Measurements from ENCODE around the gene ZNF839.

The ZNF839 gene

DNA sequence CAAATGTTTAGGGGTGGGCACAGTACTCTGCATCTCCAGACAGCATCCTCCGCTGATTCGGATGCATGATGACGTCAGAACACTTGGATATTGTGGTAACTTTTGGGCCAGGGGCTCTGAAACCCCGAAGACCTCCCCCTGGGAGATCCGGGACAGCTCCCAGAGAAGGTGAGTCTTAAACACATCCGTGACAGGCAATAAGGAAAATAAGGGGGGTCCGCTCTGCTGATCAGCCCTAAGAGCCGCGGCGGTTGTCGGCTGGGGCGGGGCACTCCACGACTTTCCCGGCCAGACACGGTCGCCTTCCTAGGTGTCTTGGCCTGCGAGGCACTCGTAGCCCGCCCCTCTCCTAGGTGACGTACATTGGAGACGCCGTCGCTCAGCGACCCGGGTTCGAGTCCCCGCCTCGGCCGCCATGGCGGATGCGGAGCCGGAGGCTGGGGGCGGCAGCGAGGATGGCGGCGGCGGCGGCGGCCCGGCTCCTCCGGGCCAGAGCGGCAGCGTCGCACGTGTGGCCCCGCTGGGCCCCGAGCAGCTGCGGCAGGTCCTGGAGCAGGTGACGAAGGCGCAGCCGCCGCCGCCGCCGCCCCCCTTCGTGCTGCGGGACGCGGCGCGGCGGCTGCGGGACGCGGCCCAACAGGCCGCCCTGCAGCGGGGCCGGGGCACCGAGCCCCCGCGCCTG is at the start of gene ZNF839:
Gene ZNF839, plus strand, starts transcription at position 396 of the 682 bp plus-strand sequence. Its CDS starts 20 bp downstream, at position 416.
- Mint-ChIP-seq H3K4me1 (peaks cover 36 to 68% of the 10 kb centered on the region in 2 donors), H3K36me3 (peaks cover 4 to 5% of the 10 kb centered on the region in 2 donors), H3K27ac (peak within 1 kb of the TSS; percentile 99), H3K27me3 (peaks cover 4 to 6% of the 10 kb centered on the region in 2 donors), H3K4me3 (peak within 1 kb of the TSS; percentile 94 to 98), H3K9me3 (peaks cover 0 to 2% of the 10 kb centered on the region in 2 donors)
- peak; percentile 90 for DNase-seq
- peak; percentile 76 to 82 for ATAC-seq (replicated peaks)

- H3K36me3 Mint-ChIP-seq: no peaks in the 10 kb centered on the region
- ATAC-seq (replicated peaks) (peak; percentile 51 to 64), DNase-seq (no peak)
- H3K27ac Mint-ChIP-seq: no peak overlapping the region
- peaks cover 6 to 7% of the 10 kb centered on the region in 2 donors for H3K4me1 Mint-ChIP-seq
- no peaks in the 10 kb centered on the region for H3K27me3 Mint-ChIP-seq
- no peak overlapping the region for H3K4me3 Mint-ChIP-seq
- no peaks in the 10 kb centered on the region for H3K9me3 Mint-ChIP-seq
These were observed 47.2 kb upstream of the ZNF839 start for GRCh38 chr14:102272392-102272791.

DNA sequence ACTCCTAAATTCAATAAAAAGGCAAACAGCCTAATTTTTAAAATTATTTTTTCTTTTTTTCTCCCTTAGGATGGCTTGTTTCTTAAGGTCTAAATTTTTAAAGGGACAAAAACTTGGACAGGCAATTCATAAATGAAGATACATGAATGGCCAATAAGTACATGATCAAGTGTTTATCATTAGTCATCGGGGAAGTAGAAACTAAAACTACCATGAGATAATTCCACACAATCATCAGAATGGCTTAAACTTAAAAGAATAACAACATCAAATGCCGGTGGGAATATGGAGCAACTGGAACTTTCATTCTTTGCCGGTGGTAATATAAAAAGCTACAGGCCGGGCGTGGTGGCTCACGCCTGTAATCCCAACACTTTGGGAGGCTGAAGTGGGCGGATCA is 43.7 kb upstream of the ZNF839 start:
- ATAC-seq (replicated peaks) (no peak), DNase-seq (no peak)
- H3K36me3 Mint-ChIP-seq: no peaks in the 10 kb centered on the region
- H3K27ac Mint-ChIP-seq: no peak overlapping the region
- no peaks in the 10 kb centered on the region for H3K9me3 Mint-ChIP-seq
- no peak overlapping the region for H3K4me3 Mint-ChIP-seq
- H3K27me3 Mint-ChIP-seq: no peaks in the 10 kb centered on the region
- H3K4me1 Mint-ChIP-seq: peaks cover 6 to 7% of the 10 kb centered on the region in 2 donors

GRCh38 chr14:102277874-102278630 is 41.5 kb upstream of the ZNF839 start:
- Mint-ChIP-seq H3K27ac (no peak overlapping the region), H3K27me3 (no peaks in the 10 kb centered on the region), H3K4me3 (no peak overlapping the region), H3K9me3 (no peaks in the 10 kb centered on the region), H3K4me1 (no peaks in the 10 kb centered on the region), H3K36me3 (no peaks in the 10 kb centered on the region)
- ATAC-seq (replicated peaks) (no peak), DNase-seq (no peak)

DNA sequence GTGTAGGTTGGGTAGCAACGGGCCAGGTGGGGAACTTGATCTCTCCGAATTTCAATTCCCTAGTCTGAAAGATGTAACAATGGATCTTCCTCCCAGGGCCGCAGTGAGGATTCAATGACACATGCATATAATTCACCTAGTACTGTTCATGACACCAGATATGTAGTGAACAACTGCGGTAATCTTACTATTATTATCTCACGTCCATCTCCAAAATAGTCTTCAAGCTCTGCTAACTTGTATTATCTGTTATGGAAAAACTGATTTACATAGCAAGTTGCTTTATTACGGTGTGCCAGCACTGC is 41.0 kb upstream of the ZNF839 start:
- Mint-ChIP-seq H3K4me1 (no peaks in the 10 kb centered on the region), H3K4me3 (no peak overlapping the region), H3K27ac (no peak overlapping the region), H3K9me3 (no peaks in the 10 kb centered on the region), H3K36me3 (no peaks in the 10 kb centered on the region), H3K27me3 (no peaks in the 10 kb centered on the region)
- DNase-seq (no peak), ATAC-seq (replicated peaks) (no peak)

GRCh38 chr14:102279282-102279681 is 40.3 kb upstream of the ZNF839 start:
- no peaks in the 10 kb centered on the region for H3K4me1 Mint-ChIP-seq
- H3K27ac Mint-ChIP-seq: no peak overlapping the region
- DNase-seq: no peak

GRCh38 chr14:102279688-102280348 is 39.7 kb upstream of the ZNF839 start:
- Mint-ChIP-seq H3K4me3 (no peak overlapping the region), H3K36me3 (no peaks in the 10 kb centered on the region), H3K27me3 (peaks cover 0 to 3% of the 10 kb centered on the region in 2 donors), H3K4me1 (no peaks in the 10 kb centered on the region), H3K27ac (no peak overlapping the region), H3K9me3 (no peaks in the 10 kb centered on the region)
- DNase-seq: no peak
- no peak for ATAC-seq (replicated peaks)

More at GRCh38 chr14:102279282-102279681, 40.3 kb upstream of the ZNF839 start:
- Mint-ChIP-seq H3K9me3 (no peaks in the 10 kb centered on the region), H3K27me3 (peaks cover 0 to 2% of the 10 kb centered on the region in 2 donors), H3K36me3 (no peaks in the 10 kb centered on the region), H3K4me3 (no peak overlapping the region)
- ATAC-seq (replicated peaks): no peak

DNA sequence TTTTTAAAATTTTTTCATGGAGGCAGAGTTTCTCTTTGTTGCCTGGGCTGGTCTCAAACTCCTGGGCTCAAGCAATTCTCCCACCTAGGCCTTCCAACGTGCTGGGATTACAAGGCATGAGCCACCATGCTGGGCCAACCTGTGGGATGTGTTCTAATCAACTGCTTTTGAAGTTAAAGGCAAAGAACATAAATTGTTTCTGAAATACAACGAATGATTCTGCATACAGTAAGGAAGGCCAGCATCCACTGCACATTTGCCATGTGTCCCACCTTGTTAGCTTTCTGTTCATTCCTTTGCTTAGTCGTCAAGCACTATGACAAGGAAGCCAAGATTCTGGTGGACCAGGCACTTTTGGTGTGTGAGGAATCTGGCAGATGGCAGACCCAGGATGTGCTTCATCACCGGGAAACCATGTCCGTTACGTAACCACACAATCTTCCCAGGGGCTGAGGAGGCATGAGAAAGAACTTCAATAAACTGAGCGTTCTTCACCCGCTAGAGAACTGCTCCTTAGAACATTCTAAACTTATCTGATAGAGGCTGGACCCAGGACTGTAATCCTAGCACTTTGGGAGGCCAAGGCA is 39.1 kb upstream of the ZNF839 start:
- no peak for ATAC-seq (replicated peaks)
- no peak overlapping the region for H3K4me3 Mint-ChIP-seq
- H3K4me1 Mint-ChIP-seq: no peaks in the 10 kb centered on the region
- no peak overlapping the region for H3K27ac Mint-ChIP-seq
- DNase-seq: no peak
- no peaks in the 10 kb centered on the region for H3K36me3 Mint-ChIP-seq
- H3K27me3 Mint-ChIP-seq: peaks cover 0 to 3% of the 10 kb centered on the region in 2 donors
- no peaks in the 10 kb centered on the region for H3K9me3 Mint-ChIP-seq

GRCh38 chr14:102282751-102283465 is 36.6 kb upstream of the ZNF839 start:
- no peak for ATAC-seq (replicated peaks)
- Mint-ChIP-seq H3K27ac (no peak overlapping the region), H3K4me1 (no peaks in the 10 kb centered on the region), H3K9me3 (no peaks in the 10 kb centered on the region), H3K4me3 (no peak overlapping the region), H3K27me3 (peaks cover 0 to 3% of the 10 kb centered on the region in 2 donors), H3K36me3 (no peaks in the 10 kb centered on the region)
- no peak for DNase-seq

DNA sequence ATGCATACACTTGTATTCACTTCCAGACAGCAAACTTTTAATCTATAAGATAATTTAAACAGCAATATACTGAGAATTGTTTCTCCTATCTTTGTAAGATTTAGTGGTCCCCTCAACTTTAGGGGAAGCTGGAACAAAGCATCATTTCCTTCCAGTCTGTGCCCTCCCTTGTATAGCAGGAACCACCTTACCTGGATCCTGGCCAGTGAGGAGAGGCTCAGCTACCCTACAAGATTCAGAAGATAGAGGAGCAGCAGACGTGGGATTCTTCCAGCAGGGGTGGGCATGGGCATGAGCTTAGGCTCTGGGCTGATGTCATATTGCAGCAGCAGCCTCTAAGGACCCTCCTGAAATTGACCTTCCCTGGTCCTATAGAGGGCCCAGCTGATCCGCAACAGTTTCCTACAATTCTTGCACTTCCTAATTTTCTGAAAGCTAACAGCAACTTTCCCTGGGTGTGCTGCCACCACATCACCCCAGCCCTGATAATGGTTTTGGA is 35.9 kb upstream of the ZNF839 start:
- ATAC-seq (replicated peaks): no peak
- H3K4me3 Mint-ChIP-seq: no peak overlapping the region

DNA sequence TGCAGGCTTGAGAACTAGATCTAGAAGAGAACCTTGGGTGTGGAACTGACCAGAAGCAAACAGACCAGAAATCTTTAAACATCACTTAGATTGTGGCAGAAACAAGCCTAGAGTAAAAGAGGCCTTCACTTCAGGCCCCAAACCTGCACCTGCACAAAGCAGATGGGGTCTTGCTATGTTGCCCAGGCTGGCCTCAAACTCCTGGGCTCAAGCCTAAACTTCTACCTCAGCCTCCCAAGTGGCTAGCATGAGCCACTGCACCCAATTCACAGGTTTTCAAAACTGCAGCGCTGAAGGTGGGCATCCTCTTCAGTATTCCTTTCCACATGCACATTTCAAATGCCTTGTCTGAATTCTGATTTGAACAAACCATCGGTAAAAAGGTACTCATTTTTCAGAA is 34.4 kb upstream of the ZNF839 start:
- DNase-seq: no peak
- Mint-ChIP-seq H3K27me3 (peaks cover 0 to 3% of the 10 kb centered on the region in 2 donors), H3K4me3 (no peak overlapping the region), H3K27ac (no peak overlapping the region), H3K9me3 (no peaks in the 10 kb centered on the region), H3K4me1 (no peaks in the 10 kb centered on the region), H3K36me3 (no peaks in the 10 kb centered on the region)
- no peak for ATAC-seq (replicated peaks)

More for the DNA sequence above, 35.9 kb upstream of the ZNF839 start:
- H3K4me1 Mint-ChIP-seq: no peaks in the 10 kb centered on the region
- no peaks in the 10 kb centered on the region for H3K36me3 Mint-ChIP-seq
- no peaks in the 10 kb centered on the region for H3K9me3 Mint-ChIP-seq
- DNase-seq: no peak
- H3K27me3 Mint-ChIP-seq: peaks cover 0 to 3% of the 10 kb centered on the region in 2 donors
- no peak overlapping the region for H3K27ac Mint-ChIP-seq

- DNase-seq (no peak), ATAC-seq (replicated peaks) (no peak)
- Mint-ChIP-seq H3K27ac (no peak overlapping the region), H3K9me3 (no peaks in the 10 kb centered on the region), H3K27me3 (peaks cover 0 to 3% of the 10 kb centered on the region in 2 donors), H3K4me1 (no peaks in the 10 kb centered on the region), H3K4me3 (no peak overlapping the region), H3K36me3 (no peaks in the 10 kb centered on the region)
These were observed 31.4 kb upstream of the ZNF839 start for GRCh38 chr14:102288139-102288538.

DNA sequence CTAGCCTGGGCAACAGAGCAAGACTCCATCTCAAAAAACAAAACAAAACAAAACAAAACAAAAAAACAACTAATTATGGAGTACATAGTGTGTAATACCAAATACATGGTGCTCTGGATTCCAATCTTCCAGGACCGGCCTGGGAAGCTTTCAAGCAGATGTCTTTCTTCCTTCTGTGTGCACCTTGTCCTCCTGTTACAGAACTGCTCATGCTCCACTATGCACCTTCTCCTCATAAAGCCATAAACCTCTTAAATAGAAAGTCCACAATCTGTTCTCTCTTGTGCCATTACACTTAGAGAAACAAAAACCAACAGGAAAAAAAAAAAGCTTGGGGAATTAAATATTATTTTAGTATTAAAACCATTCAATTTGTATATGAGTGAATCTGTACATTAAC is 27.1 kb upstream of the ZNF839 start:
- H3K9me3 Mint-ChIP-seq: no peaks in the 10 kb centered on the region
- no peak overlapping the region for H3K27ac Mint-ChIP-seq
- H3K27me3 Mint-ChIP-seq: no peaks in the 10 kb centered on the region
- H3K36me3 Mint-ChIP-seq: no peaks in the 10 kb centered on the region
- DNase-seq (no peak), ATAC-seq (replicated peaks) (no peak)
- no peaks in the 10 kb centered on the region for H3K4me1 Mint-ChIP-seq
- H3K4me3 Mint-ChIP-seq: no peak overlapping the region

DNA sequence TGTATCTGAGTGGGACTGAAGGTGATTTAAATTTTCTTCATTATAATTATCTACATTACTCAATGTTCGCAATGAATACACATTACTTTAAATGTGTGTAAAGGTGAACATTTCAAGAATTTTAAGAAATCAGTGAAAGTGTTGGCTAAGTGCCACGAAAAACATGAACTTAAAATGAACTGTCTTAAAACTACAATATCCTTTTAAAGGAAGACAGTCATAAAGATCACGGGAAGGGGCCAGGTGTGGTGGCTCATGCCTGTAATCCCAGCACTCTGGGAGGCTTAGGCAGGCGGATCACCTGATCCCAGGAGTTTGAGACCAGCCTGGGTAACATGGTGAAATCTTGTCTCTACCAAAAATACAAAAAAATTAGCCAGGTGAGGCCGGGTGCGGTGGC is 25.8 kb upstream of the ZNF839 start:
- no peak overlapping the region for H3K27ac Mint-ChIP-seq
- no peaks in the 10 kb centered on the region for H3K27me3 Mint-ChIP-seq
- H3K4me3 Mint-ChIP-seq: no peak overlapping the region
- H3K36me3 Mint-ChIP-seq: no peaks in the 10 kb centered on the region
- no peak for DNase-seq
- ATAC-seq (replicated peaks): no peak
- no peaks in the 10 kb centered on the region for H3K4me1 Mint-ChIP-seq
- peaks cover 0 to 2% of the 10 kb centered on the region in 2 donors for H3K9me3 Mint-ChIP-seq

All from stimulated activated naive B cell treated with anti-CD40 and anti-IgM and Interleukin-4, amounts not matched to agents 10 μg/mL and 1 μg/mL and 100 μg/mL, for 72 hours (primary cell).